ENCODE measurements around the gene SMARCD3. TPM values are rescaled to one million over a fixed set of nuclear protein-coding genes. Genes with fewer than 3 reads are reported as not detected.
A peak's percentile ranks its signal among the peaks of the same experiment; 100 is the strongest.

Gene SMARCD3
- total and polyA plus RNA-seq, 2 of the 13 experiments (the other 11 are each of a cell fraction or from before 2014, with no cell fraction given) = 0.20 to 0.62 TPM

GRCh38 chr7:151269511-151269910, 21.0 kb upstream of the SMARCD3 start (continued):
- TF ChIP-seq POGZ (CRISPR knock-in tag; IDR thresholded peaks at IDR 0.05) = no peak
- TF ChIP-seq NCOA2 (CRISPR knock-in tag; IDR thresholded peaks at IDR 0.05) = no peak
- no peak for TF ChIP-seq ZNF704 (CRISPR knock-in tag; IDR thresholded peaks at IDR 0.05; ENCODE audit: borderline replicate concordance)

- no peaks in the 10 kb centered on the region for H3K4me1 ChIP-seq (ENCODE audit: insufficient read depth, low read length)
- H3K9me3 ChIP-seq (ENCODE audit: low read length) = no peaks in the 10 kb centered on the region
- peaks cover 6 to 50% of the 10 kb centered on the region in 2 experiments; a peak in 4 of 5 replicates for H3K27me3 ChIP-seq (ENCODE audit: control insufficient read depth in 1 of 2, insufficient read depth in 2 of 2, low read length in 2 of 2)
- no peaks in the 10 kb centered on the region for H4K20me1 ChIP-seq (ENCODE audit: insufficient read depth, low read length)
- no peak overlapping the region for H3K4me3 ChIP-seq (replicated peaks in 1 of 3; ENCODE audit: insufficient read depth in 1 of 3, low read depth in 2 of 3, low read length in 3 of 3)
- no peak overlapping the region for H2AFZ ChIP-seq (ENCODE audit: low read length)
- in situ Hi-C loops (cut with HindIII; ENCODE audit: extremely low pct_ligation_motif_present, low pct_unique_long_range_greater_than_20kb) = no loop called here
- ATAC-seq (no peak), FAIRE-seq (no peak), DNase-seq (ENCODE audit: low spot score) (no peak)
- no peaks in the 10 kb centered on the region for H3K79me2 ChIP-seq (ENCODE audit: insufficient read depth, low read length)
- WGBS (ENCODE audit: low lambda C conversion rate) = 54% methylated on average over 3 of the region's 9 CpGs
- ChIA-PET CTCF (ENCODE audit: low intra/inter-chr PET ratio, low total read pairs) (no interaction called here), POLR2A (no interaction called here)
- no peak overlapping the region for H3K4me2 ChIP-seq (ENCODE audit: low read depth, low read length)
- BruUV-seq (replicated peaks) = no TSS peak
- no peak overlapping the region for H3K9ac ChIP-seq (ENCODE audit: insufficient read depth, low read depth, low read length)
- no peak overlapping the region for H3K27ac ChIP-seq (ENCODE audit: extremely low read length, insufficient read depth, low read length)
- TF ChIP-seq NFE2L2 (IDR thresholded peaks at IDR 0.05; ENCODE audit: low read length) (peak; percentile 45; the same call in 1 of the 2 replicates), ZBTB4 (CRISPR knock-in tag; IDR thresholded peaks at IDR 0.05; ENCODE audit: borderline replicate concordance) (no peak)
- intact Hi-C loops (cut with micrococcal nuclease; ENCODE audit: unreplicated experiment) = no loop called here
- no peaks in the 10 kb centered on the region for H3K36me3 ChIP-seq (replicated peaks in 1 of 2; ENCODE audit: control insufficient read depth in 1 of 2, insufficient read depth in 2 of 2, low read length in 2 of 2)
These were observed 16.9 kb upstream of the SMARCD3 start for GRCh38 chr7:151265351-151265931.

All from HepG2 (cell line).